ENCODE measurements around the gene RCOR1.

GRCh38 chr14:102662636-102663430 lies 70.4 kb downstream of the RCOR1 start:
- TF ChIP-seq EZH2 (IDR thresholded peaks at IDR 0.05; ENCODE audit: low read depth, low read length, severe bottlenecking) = no peak
- TF ChIP-seq, protein P1, sequence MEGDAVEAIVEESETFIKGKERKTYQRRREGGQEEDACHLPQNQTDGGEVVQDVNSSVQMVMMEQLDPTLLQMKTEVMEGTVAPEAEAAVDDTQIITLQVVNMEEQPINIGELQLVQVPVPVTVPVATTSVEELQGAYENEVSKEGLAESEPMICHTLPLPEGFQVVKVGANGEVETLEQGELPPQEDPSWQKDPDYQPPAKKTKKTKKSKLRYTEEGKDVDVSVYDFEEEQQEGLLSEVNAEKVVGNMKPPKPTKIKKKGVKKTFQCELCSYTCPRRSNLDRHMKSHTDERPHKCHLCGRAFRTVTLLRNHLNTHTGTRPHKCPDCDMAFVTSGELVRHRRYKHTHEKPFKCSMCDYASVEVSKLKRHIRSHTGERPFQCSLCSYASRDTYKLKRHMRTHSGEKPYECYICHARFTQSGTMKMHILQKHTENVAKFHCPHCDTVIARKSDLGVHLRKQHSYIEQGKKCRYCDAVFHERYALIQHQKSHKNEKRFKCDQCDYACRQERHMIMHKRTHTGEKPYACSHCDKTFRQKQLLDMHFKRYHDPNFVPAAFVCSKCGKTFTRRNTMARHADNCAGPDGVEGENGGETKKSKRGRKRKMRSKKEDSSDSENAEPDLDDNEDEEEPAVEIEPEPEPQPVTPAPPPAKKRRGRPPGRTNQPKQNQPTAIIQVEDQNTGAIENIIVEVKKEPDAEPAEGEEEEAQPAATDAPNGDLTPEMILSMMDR (IDR thresholded peaks at IDR 0.05; ENCODE audit: control extremely low read depth in 1 of 3, insufficient read depth in 1 of 3, low read depth in 1 of 3, low read length in 3 of 3) = no peak
- peak; percentile 56 for TF ChIP-seq POLR2AphosphoS5 (IDR thresholded peaks at IDR 0.05; ENCODE audit: low read depth, low read length)
- TF ChIP-seq BCL11A (IDR thresholded peaks at IDR 0.05; ENCODE audit: low read depth in 2 of 2, low read length in 2 of 2) = no peak
